HG03280 (cell line): ENCODE data around the gene WHAMM.
"Not testable (repeated sequence)": the region's sequence is repeated elsewhere in the genome, so short reads cannot be mapped to it uniquely, and the experiment has no call there.

ENCODE experiments used
- ATAC-seq: cut with Tn5 transposase; IDR thresholded peaks from one replicate; pipeline ENCODE4 v1.9.1; 2021; ENCODE audit warnings: mild to moderate bottlenecking, moderate library complexity; ENCODE audit not compliant: unreplicated experiment

The WHAMM gene

DNA sequence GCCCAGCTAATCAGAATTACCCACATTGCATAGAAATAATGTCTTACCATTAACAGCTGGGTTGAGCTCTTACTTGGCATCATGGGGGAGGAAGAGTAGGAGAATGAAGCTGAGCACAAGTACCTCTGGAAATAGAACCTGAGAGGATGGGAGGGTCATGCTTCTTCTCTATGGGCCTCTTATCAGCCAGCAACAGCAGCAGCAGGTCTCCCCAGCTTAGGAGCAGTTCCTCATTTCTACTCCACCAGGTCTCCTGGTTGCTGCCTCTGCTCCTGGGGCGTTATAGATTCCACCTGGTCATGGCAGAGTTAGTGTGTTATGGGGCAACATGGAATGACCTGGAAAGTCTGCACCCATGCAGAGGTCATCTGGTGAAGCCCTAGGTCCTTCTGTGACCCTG is 6.9 kb upstream of the WHAMM start:
- no peak for ATAC-seq

DNA sequence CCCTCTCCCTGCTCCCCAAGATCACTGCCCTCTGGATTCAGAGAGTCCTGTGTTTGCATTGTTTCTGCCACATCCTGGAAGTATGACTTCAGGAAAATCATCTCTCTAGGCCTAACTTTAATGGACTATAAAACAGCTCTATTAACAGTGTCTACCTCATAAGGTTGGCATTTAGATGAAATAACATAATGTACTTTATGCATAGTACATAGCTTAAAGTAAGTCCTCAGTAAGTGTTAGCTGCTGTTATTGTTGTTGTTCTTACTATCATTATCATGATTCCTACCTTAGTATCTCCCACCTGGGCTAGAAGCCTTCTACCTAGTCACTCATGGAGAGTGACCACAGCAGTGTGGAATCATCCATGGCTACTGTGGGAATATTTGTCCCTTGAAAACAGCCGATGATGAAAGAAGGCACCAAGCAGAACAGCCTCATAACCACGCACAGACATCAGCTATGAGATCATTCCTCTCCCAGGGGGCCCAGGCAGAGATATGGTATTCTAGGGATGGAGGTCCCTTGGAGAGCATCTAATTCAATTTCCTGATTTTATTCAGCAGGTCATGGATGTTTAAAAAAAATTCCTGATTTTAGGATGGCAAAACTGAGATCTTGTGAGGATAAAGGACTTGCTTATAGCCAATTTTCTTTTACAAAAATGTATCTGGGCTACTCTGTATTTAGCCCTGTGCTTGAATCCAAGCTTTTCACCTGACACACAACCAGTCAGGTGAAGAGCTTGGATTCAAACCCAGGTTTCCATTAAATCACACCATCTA is 5.4 kb upstream of the WHAMM start:
- ATAC-seq, result no peak

DNA sequence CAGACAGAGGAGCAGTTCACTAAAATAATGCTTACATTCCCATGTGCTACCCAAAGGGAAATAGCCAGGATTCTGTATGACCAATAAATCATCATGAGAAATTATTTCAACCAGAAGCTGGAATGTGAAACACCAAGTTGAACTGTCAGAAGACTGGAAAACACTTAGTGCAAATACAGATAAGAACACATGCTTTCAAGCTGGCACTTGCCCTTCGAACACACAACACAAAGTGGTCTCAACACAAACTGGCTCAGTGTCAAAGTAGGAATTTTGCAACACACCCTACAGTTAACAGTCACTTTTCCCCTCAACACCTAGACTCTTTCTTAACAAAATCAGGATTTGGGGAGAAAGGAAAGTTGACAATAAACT is 4.9 kb upstream of the WHAMM start:
- no peak for ATAC-seq

DNA sequence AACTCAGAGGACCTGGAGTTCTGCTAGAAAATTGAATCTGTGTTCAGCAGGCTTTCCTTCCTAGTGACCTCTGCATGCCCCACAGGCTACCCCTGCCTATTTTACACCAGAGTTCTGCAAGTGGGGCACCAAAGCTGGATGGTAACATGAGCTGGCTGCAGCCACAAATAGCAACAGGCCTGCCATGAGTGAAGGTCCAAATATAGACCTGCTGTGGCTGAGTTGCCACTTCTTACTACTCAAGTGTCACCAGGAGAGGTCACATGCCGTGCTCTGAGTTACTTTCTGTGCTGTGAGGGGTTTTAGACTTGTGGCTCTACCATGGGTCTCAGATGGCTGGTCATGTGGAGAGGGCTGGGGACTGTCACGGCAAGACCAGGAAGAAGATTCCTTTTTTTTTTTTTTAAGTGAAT is 3.4 kb upstream of the WHAMM start, which contains the start of gene FSD2:
FSD2 (minus strand) TSS at position 76 of the 413 bp plus-strand sequence. CDS start 18,679 bp downstream, outside the sequence.
- peak; percentile 32 for ATAC-seq

DNA sequence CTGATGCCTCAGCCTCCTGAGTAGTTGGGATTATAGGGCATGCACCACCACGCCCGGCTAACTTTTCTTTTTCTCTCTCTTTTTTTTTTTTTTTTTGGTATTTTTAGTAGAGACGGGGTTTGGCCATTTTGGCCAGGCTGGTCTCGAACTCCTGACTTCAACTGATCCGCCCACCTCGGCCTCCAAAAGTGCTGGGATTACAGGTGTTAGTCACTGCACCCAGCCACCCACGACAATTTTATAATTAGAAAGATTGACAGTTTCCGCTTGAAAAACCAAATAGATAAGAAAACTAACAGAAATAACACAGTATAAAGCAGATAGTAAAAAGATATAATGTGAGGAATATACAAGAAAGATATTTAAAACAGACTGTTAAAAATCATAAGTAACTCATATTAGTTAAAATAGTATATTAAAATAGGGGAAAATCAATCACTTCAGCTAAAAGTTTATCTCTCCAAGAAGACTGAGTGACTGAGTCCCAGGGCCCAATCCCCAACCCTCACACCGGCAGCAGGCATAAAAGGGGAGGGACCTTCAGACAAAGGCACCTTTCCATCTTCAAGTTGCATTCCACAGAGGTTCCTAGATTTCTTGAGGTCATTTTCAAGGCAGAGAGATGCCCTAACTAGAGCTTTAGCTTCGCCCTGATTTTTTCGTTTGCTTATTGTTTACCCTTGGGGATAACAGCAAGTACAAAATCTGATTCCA is 1.4 kb upstream of the WHAMM start:
- ATAC-seq, result no peak

DNA sequence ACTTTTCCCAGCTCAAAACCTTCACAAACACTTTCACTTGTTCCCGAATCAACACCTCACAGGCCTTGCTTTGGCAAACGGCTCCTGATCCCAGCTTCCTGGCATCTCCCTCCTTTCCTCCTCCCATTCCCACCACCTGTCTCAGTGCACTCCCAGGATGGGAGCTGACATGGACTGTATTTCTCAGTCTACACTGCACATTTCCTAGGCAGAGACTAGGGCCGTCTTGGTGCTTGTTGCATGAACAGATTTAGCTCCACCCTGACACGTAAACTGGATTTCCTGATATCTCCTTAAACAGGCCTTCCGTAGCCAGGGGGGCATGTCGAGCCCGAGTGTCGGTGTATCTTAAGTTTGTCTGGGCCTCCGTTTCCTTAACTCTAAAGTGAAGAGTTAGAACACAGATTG is 790 bp upstream of the WHAMM start:
- no peak for ATAC-seq

DNA sequence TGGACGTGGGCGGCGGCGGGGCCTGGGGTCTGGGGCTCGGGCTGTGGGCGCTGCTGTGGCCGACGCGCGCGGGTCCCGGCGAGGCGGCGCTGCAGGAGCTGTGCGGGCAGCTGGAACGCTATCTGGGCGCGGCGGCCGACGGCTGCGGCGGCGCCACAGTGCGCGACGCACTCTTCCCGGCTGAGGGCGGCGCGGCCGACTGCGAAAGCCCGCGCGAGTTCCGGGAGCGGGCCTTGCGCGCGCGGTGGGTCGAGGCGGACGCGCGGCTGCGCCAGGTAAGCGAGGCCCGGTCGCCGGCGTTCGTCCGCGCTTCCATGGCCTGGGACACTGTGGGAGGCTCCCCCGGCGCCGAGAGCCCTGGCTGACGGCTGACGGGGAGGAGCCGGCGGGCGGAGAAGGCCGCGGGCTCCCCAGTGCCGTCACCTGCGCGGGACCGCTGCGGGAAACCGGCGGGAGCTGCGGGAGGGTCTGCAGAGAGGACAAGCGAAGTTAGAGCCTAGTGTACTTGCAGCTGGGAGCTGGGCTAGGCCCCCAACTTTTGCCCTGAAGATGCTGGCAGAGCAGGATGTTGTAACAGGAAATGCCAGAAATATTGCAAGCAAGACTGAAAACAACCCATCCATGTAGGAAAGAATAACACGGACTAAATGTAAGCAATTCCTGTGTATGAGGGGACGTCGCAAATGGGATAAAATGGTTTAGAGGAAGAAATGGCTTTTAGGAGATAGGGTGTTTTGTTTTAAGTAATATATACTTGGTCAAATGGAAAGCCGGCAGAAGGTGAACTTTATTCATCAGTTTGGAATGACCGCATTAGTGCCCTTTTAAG is 847 bp downstream of the WHAMM start:
- peak; percentile 27 for ATAC-seq

DNA sequence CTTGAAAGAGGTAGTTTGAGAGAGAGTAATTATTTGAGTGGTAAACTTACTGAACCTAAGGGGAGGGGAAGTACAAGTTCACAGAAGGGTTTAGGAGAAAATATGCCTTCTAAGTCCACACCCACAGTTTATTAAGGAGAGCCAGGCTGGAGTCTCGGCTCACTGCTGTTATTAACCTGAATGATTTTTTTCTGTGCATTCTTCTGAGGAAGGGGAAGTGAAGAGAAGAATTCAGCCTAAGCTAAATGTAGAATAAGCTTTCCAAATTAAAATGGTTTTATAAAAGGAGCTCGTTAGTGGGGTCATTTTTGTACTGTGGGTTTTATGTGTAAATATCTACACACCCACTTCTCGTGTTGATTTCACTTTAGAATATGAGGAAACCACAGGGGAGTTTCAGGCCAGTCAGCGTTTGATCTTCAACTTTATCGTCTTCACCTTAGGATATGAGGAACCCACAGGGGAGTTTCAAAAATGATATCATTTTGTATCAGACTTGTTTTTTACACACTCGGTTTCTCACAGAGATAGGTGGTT is 1.5 kb downstream of the WHAMM start:
- ATAC-seq, result no peak

DNA sequence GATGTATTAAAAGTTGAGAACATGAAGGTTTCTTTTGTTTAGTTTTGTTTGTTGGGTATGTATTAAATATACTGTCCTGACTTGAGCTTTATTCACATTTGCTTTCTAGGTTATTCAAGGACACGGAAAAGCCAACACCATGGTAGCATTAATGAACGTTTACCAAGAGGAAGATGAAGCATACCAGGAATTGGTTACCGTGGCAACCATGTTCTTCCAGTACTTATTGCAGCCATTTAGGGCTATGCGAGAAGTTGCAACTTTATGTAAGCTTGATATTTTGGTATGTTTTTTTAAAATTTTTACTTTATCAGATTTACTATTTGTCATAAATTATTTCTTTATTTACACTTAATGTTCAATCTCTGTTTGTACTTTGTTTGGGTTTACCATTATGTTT is 3.6 kb downstream of the WHAMM start:
- ATAC-seq, result no peak

DNA sequence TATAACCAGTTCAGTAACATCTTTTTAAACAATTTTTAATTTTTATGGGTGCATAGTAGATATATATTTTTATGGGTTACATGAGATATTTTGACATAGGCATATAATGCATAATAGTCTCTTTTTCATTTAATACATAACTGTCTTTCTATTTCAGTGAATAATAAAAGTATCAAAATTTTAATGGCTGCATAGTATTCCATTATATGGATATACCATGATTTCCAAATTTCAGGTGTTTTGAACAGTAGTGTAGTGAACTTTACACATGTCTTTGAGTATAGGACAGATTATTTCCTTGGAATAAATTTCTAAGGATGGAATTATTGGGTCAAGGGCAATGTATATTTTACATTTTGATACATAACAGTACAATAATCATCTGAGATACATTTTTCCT is 10.7 kb downstream of the WHAMM start:
- no peak for ATAC-seq

DNA sequence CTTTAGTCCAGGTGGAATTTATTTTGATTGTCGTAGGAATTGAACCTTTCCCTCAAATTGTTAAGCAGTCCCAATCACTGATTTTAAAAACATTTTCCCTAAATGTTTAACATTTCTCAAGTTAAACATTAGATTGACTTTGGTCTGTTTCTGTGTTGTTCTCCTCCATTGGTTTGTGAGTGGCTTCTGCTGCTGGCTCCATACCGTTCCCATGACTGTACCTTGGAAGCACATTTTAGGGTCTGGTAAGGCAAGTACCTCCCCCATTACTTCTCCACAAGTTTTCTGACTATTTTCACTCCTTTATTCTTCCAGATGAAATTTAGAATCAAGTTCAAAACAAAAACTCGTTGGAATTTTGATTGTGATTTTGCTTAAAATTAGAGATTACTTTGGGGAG is 12.0 kb downstream of the WHAMM start:
- ATAC-seq, result not testable (repeated sequence)

DNA sequence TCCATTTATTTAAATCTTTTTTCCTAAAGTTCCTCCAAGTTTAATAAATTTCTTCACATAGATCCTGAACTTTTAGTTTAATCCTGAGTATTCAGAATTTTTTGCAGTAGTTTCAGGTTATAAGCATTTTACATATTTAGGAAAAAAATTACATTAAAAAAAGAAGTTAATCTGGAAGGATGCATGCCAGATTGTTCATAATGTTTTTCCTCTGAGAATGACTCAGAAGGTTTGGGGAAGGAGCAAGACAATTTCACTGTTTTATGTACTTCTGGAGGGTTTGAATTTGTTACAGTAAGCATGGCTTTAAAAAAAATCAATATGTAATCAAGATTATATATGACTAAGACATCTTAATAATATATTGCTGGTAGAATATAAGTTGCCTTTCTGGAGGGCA is 12.4 kb downstream of the WHAMM start:
- ATAC-seq, result not testable (repeated sequence)

DNA sequence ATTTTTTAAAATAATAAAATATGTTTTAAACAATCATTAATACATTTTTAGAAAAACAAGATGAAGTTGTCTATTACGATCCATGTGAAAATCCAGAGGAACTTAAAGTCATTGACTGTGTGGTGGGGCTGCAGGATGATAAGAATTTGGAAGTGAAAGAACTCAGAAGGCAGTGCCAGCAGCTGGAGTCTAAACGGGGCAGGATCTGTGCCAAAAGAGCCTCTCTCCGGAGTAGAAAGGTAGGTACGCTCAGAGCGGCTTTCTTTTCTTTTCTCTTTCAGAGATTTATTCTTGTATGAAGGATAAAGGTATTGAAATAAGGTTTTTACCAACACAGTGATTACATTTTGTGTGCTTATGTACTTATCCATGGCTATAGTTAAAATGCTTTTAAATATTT is 13.6 kb downstream of the WHAMM start:
- ATAC-seq, result no peak

DNA sequence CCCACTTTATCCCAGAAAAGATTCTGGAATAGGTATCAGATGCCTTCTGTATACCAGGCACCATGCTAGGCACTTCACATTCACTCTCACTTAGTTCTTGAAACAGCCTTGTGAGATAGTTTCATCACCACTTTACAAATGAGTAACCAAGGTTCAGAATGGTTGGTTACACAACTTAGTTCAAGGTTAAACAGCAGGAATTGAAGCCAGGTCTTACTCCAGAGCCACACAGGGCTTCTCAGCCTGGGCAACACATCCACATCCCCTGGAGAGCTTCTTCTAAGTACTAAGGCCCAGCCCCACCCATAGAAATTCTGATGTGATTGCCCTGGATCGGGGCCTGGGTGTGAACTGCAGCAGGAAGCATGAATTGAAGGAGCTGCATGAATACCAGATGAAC is 18.6 kb downstream of the WHAMM start:
- ATAC-seq, result no peak

DNA sequence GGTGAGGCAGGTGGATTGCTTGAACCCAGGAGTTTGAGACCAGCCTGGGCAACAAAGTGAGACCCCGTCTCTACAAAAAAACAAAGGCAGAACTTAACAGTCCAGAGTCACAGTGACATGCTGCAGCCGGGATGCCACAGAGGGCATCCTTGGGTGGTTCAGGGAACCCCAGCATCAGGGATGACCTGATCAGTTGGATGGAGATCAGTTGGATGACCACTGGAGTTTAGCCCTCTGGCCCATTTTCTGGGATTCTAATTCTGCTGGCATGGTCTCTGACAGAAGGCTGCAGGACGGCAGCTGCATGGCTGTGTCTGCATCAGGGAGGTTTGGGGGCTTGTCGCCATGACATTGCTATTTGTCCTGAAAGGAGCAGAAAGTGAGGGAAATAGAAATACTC is 19.8 kb downstream of the WHAMM start:
- no peak for ATAC-seq

DNA sequence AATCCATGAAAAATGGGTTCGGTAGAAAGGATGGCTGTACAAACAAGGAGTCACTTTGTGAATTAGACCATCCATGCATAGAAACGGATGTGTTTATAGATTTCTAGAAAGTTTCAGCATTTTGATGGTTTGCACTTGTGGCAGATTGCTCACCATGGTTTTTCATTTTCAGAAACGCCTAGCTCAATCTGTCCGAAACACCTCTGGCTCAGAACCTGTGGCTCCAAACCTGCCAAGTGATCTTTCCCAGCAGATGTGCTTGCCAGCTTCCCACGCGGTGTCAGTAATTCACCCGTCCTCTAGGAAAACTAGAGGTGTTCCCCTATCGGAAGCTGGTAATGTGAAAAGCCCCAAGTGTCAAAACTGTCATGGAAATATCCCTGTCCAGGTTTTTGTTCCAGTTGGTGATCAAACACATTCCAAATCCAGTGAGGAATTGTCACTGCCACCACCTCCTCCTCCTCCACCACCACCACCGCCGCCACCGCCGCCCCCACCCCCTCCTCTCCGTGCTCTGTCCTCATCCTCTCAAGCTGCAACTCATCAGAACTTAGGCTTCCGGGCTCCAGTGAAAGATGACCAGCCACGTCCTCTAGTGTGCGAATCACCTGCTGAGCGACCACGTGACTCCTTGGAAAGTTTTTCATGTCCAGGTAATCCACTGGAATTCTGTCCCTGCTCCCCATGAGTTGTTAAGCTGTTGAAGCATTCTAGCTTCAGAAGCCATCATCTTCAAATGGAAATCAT is 21.2 kb downstream of the WHAMM start:
- ATAC-seq, result no peak

DNA sequence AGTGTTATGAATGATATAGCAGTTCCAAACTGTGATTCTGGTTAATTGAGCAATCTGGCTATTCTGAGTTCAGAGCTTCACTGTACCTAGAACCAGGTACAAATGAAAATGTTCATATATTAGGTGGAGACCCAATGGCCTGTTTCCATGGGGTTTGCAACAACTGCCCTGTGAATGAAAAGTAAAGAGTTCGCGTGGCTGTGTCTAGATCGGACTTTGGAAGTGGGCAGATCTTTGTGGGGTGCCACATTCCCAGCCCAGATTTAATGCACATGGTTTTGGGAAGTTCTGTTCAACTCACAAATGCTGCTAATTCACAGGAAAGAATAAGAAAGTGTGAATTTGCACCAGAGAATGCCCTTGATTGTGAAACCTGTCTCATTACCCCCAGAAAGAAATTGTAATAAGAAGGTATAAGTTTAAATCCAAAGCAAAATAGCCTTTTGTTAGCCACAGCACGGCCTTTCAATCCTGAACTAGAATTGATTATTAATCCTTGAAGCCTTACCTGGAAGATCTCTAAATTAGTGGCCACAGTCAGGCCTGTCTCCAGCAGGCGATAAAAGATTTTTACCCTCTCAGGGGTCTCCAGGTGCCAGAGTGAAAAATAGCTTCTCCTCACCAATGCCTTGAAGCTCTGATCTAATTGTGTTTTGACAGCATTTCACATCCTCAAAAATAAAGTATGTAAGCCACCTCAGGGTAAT is 22.6 kb downstream of the WHAMM start:
- ATAC-seq, result no peak

DNA sequence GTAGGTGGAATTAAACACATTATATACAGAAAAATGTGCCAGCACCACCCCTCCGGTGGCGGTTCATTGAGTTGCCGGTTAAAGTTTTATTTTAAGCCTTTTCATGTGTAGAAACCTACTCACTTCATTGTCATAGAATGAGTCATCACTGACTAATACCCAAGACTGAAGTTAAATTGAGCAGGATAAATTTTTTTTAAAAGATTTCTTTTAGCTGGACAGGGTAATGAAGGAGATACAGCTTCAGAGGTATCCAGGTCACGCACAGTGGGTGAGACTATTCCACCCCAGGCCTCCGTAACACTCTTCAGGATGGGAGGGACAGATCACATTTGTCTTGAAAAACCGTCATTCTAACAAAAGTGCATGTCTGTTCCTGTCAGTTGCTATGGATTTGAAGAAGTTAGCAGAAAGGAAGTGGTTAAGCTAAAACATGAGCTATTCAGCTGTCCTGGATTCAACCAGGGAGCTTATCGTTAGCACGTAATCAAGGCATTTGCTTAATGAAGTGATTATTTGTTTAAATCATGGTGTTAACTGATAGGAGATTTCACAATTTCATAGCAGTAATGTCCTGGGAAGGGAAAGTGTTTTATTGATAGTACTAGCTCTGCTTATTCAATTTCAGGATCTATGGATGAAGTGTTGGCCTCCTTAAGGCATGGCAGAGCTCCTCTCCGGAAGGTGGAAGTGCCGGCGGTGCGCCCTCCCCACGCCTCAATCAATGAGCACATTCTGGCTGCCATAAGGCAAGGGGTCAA is 23.4 kb downstream of the WHAMM start:
- ATAC-seq, result peak; percentile 74

DNA sequence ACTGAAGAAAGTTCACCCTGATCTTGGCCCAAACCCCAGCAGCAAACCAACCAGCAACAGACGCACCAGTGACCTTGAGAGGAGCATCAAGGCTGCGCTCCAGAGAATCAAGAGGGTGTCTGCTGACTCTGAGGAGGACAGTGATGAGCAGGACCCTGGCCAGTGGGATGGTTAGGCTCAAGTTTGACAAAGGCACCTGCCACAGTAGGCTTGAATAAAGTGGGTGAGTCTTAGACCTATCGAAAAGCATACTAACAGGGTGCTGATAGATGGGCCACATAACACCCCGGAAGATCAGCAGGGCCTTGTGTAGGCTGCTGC is 23.9 kb downstream of the WHAMM start:
- no peak for ATAC-seq
